GM21619 (cell line): ENCODE measurements around the gene KCNC1.

ENCODE experiments used
- ATAC-seq: cut with Tn5 transposase; IDR thresholded peaks from one replicate; pipeline ENCODE4 v1.9.1; 2021; ENCODE audit not compliant: unreplicated experiment

The KCNC1 gene

DNA sequence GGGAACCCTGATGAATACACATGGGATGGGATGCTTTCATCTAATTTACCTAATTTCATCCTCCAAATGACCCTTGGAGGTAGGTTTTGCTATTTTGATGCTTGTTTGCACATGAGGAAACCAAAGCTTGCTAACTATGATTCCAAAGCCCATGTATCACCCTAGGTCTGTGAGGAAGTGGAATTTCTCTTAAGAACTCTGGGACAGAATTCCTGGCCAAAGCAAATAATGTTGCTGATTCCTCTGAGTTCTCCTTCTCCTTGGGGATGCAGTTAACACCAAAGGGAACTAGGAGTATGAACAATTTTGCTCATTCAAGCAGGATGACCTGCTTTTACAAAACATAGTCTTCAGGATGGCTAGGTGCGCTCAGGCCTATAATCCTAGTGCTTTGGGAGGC, 80.0 kb downstream of the KCNC1 start:
- no peak for ATAC-seq

GRCh38 chr11:17816232-17816931, 81.8 kb downstream of the KCNC1 start:
- ATAC-seq = no peak

DNA sequence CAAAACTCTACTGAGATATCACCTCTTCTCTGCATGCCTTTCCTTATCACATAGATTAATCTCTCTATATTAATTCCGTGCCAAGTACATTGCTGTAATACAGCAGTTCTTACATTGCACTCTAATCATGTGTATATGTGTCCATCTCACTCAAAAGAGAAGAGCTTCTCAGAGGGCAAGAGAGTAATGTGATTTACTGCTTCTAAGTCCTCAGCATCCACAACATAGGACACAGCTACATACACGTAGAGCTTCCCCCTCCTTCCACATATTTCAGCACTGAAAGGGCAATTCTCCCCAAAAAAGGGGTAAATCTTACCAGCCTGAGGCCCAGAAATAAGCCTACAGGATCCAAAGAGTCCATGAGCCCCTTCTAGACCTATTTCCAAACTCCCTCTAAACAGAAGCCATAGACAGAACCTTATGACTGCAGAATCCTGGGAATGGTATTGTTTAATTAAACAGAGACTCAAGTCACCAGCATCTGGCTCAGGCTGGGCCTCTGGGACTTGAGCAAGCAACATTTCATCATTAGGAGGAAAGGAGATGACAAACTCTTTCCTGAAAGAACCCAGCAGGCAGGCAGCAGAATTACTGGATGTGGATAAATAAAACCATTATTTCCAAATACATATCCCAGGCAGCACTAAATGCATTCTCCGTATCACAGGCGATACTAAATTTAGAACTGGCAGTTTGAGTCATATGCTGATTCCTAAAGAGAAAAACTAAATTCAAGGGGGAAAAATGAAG, 87.2 kb downstream of the KCNC1 start:
- no peak for ATAC-seq

GRCh38 chr11:17822401-17822781, 87.8 kb downstream of the KCNC1 start:
- no peak for ATAC-seq

- no peak for ATAC-seq
Measured at GRCh38 chr11:17827006-17827405, 92.4 kb downstream of the KCNC1 start.

DNA sequence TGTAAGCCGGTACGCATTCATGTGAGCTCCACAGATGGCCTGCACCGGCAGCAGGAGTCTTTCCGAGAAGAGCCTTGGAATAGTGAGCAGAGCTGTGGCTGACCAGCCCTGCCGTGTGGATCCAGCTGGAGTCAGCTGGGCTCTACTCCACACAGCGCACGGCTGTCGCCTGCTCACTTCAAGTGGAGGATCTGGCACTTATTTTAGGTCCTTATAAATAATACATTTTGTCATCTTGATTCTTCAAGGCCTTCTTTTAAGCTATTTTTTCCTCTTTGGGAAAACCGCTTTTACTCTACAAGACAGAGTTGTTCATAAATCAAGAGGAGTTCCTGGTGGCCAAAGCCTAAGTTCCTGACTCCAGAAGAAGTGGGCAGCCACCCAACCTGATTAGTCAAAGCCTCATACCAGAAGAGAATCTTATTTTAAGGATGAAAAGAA, 93.8 kb downstream of the KCNC1 start:
- no peak for ATAC-seq

GRCh38 chr11:17831228-17831627, 96.6 kb downstream of the KCNC1 start:
- no peak for ATAC-seq

DNA sequence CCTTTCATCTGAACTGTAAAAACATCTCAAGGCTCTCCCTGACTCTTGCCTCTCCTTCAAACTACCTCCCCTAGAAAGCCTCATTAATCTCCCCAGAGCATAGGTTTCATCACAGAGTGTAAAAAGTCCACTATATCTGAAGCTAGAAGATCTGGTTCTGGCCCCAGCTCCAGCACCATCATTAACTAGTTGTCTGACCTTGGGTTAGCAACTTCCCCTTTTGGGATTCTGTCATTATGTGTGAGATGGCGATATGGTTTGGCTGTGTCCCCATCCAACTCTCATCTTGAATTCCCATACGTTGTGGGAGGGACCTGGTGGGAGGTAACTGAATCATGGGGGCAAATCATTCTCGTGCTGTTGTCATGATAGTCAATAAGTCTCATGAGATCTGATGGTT, 97.3 kb downstream of the KCNC1 start:
- no peak for ATAC-seq
